GM18517 (cell line): Measurements from ENCODE around the gene HDDC2.

ENCODE experiments used
- ATAC-seq: cut with Tn5 transposase; IDR thresholded peaks from one replicate; pipeline ENCODE4 v1.9.1; 2021; ENCODE audit warnings: mild to moderate bottlenecking, moderate library complexity; ENCODE audit not compliant: unreplicated experiment

Gene HDDC2, protein sequence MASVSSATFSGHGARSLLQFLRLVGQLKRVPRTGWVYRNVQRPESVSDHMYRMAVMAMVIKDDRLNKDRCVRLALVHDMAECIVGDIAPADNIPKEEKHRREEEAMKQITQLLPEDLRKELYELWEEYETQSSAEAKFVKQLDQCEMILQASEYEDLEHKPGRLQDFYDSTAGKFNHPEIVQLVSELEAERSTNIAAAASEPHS

DNA sequence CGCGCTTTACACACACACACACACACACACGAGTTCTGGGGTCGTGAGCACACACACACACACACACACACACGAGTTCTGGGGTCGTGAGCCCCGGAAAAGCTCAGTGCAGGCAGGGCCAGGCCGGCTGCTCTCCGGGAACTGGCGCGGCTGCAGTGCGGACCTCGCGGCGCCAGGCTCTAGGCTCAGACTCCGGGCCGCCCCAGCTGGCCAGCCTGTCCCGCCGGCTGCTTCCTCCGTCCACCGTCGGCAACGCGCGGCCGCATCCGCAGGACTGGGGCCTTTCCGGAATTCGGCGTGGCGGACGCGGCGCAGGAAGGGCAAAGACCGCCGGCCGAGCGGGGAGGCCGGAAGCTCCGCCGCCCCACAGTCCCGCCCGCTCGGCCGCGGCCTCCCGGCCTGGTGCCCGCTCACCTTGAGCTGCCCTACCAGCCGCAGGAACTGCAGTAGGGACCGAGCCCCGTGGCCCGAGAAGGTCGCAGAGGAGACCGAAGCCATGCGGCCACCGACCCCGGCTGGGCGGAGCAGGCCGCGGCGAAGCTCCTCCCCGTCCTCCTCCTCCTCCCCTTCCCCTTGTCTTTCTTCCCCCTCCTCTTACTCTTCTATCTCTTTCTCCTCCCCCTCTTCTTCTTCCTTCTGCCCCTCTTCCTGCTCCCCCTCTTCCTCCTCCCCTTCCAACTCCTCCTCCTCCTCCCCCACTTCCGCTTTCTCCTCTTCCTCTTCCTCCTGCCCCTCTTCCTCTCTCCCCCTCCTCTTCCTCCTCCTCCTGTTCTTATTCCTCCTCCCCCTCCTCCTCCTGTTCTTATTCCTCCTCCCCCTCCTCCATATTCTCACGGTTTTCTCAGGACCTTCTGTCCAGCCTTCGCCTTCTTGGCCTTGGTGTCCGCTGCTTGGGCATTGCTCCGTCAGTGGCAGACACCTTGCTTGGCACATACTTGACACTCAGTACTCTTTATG lies at the start of gene HDDC2:
Gene HDDC2 (minus strand): TSS at position 533 of the 957 bp plus-strand sequence. CDS start 35 bp downstream, at position 498.
- ATAC-seq = peak; percentile 79

DNA sequence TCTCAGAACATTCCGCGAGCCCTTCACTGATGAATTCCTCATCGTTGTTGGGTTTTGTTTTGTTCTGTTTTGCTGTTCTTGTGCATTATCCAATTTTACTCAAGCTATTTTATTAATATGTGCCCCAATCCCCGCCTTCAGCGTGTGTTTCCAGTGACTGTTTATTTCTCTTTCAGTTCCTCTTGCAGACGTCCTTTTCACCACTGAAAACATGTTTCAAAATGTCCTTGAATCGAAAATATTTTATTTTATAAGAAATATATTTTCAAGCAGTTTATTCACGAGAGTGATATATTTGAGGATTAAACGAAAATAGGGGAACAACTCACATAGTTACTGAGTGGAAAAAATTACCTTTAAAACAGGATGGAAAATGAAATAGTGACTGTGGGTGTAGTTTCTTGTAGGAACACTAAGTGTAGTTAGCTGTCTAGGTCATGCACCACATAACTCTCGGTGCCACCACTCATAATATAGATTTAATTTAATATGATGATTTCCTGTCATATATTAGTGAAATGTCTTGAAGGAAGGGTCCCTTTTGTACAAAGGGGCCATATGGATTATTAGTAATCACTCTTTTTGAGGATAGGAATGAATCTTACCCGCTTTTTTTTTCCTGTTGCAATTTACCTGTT lies 45.3 kb upstream of the HDDC2 start:
- peak; percentile 90 for ATAC-seq

DNA sequence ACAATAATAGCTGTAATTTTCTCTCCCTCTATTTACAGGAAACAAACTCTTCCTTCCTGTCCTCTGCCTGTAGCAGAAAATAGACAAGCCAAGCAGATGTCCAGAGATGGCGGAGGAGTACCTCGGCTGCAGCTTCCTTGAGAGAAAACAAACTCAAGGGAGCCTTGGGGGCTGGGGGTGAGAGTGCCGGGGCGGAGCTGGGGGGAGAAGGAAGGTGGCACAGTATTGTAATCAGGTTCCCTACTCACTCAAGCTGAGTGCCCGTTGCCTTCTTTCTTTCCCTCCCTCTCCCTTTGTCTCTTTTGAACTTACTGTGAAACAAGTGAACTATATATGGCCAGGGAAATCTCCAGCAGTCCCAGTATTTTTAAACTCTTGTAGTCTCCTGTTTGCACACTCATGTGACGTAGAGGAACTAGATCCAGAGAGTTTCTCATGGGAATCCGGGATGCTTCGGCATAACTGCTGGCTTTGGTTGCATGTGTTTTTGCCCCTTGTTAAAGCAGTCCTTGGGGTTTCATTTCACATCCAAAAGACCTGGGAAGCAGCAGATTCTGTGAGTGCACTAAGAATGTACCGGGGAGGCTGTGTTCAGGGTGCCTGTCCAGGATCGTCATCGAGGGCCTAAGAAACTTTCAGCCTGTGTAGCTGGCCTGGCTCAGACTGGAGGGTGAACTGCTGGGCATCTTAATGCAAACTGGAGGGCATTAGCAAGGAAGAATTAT lies 44.6 kb upstream of the HDDC2 start:
- peak; percentile 72 for ATAC-seq

DNA sequence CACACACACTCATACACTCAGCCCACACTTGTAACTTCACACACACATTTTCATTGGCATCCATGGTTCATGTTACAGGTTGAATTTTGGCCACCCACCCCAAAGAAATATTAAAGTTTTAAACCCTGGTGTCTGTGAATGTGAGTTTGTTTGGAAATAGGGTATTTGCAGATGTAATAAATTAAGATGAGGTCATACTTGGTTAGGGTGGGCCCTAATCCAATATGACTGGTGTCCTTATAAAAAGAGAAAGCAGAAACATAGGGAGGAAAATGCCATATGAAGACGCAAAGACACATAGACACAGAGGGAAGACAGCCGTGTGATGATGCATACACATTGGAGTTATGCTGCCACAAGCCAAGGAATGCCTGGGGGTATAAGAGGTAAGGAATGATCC lies 39.7 kb upstream of the HDDC2 start:
- no peak for ATAC-seq

DNA sequence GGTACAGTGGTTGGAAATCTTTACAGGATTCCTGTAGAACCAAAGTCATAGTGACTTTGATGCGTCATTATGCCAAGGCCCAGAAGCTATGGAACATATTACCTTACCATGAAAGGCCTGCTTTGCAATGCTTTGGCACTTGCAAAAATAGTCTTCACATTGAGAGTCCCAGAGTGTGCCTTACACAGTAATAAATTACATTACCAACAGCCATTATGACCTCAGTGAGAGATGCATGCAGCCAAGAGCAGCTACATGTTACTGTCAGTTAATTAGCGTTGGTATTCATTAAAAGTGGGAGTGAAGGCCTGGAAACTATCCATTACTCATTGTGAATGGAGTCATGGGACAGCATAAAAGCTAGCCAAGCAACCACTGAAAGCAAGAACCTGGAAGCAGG lies 39.2 kb upstream of the HDDC2 start:
- no peak for ATAC-seq

DNA sequence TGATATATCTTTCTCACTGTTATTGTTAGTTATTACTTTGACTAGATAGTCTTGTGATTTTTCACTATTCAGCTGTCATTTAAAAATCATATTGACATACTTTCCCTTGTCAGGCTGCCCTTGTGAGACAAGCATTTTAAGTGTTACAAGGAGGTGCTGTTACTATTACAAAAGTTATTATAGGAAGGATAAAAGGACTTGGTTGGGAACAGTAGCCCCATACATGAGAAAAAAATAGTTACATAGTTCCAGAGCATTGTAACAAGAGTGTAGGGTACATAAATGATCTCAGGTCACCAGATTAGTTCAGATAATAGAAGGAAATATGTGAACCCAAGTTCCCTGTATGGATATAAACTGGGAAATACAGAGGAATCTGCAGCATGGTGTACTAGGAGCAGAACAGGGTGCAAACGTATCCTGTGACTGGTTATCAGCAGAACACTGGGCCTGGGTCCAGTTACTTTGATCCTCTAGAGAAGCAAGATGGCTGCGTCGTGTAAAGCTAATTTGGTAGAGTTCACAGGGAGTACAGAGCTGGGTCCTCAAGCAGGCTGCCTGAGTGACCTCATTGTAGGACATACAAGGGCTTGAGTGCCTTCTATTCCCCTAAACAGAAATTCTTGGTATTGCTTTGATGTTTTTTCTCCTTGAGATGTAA lies 38.5 kb upstream of the HDDC2 start:
- ATAC-seq = no peak

DNA sequence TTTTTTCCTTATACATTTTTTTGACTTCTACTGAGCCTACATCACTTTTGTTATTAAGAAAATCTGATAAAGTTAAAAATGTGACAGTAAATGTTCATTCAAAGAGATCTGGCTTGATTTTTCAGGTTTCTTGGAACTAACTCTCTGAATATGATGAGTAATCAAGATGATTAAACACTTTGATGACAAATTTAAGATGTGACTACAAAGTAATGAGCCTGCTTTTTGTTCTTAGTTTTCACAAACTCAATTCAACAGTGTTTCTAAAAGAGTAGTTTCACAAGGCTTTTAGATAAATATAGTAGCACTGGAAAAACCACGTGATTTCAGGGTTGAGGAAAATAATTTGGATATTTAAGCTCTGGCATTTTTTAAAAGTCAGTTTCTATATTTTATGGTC lies 37.9 kb upstream of the HDDC2 start:
- no peak for ATAC-seq

DNA sequence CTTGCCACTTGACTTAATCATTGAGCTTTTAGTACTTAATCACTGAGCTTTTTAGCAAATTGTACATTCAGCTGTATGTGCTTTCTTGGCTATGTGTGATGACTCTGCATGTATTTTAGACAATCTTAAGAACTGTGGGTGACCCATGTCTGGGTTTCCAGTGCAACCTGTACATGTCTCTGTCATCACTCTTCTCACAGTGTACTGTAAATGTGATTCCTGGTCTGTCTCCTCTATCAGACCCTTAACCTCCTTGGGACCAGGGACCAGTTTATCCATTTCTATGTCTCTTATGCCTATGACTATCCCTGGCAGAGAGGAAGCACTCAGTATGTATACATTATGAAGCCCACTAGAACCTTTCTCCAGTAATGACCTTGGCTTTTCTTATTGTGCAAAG lies 36.6 kb upstream of the HDDC2 start:
- no peak for ATAC-seq

DNA sequence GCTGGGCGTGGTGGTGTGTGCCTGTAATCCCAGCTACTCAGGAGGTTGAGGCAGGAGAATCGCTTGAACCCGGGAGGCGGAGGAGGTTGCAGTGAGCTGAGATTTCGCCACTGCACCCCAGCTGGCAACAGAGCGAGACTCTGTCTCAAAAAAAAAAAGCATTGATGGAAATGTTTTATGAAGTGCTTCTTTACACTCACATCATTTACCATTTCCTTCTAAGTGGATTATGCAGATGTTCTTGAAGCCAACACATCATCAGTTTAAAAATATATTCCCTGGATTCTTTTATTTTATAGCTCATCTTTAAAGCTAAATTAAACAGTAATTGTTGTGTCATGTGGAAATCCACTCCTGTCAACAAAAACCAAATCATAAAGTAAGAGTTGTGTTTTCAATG lies 35.9 kb upstream of the HDDC2 start:
- ATAC-seq = no peak

DNA sequence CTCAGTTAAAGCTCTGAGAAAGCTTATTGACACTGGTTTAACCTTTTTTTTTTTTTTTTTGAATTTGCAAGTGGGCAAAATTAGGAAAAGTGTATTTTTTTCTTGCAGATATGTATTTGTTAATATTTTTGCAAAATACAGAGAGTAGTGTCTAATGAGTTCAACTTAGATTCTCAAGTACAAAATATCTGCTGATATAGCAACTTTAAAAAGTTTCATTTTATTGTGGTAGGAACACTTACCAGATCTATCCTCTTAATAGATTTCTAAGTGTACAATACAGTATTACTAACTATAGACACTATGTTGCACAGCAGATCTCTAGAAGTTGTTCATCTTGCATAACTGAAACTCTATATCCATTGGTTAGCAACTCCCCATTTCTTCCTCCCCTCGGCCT lies 30.9 kb upstream of the HDDC2 start:
- no peak for ATAC-seq

DNA sequence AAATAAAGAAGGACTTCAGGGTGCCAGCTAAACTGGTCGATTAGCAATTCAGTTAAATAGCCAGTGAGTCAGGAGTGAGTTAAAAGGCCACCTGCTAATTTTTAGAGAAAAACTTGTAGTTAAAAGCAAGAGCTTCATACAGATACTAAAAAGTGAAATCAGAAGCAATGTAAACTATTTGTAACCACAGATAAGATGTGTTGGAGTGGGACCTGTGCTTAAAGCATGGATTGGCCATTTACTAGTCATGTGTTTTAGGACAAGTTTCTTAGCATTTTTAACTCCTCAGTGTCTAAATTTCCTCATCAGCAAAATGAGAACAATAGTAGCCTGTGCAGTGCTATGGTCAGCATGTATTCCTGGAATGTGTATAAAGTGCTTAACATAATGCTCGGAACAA lies 23.8 kb upstream of the HDDC2 start:
- no peak for ATAC-seq

DNA sequence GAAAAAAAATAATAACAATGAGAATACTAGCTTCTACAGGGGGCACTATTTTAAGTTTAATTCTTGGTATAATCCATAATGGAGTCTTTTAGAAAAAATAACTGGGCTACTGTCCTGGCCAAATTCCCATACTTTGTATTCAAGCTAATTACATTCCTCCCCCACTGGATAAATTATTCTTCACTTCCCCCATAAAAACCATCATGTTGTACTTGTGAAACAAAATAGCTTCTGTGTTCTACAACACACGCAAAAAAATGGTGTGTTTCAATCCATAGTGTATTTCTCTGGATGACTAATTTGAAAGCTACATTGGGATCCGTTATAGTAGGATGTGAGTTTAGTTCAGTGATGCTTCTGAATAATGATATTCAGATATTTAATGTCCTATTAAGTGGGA lies 21.6 kb upstream of the HDDC2 start:
- no peak for ATAC-seq

DNA sequence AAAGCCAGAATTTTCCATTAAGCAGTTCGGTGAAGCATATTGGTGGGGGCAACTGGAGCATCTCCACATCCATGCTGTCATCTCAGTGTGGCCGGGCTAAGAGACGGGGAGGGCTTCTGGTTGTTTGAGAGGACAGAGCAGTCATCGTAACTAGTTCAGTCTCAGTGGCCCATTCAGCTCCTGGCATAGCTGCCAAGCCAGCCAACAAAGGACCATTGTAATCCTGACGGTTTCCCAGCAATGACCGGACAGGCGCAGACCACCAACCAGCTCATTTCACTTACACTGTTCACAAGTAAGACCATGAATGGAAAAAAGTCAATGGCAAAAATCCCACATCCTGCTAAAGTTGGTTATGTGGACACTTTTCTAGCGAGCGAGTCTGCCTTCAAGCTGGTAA lies 14.9 kb upstream of the HDDC2 start:
- no peak for ATAC-seq

DNA sequence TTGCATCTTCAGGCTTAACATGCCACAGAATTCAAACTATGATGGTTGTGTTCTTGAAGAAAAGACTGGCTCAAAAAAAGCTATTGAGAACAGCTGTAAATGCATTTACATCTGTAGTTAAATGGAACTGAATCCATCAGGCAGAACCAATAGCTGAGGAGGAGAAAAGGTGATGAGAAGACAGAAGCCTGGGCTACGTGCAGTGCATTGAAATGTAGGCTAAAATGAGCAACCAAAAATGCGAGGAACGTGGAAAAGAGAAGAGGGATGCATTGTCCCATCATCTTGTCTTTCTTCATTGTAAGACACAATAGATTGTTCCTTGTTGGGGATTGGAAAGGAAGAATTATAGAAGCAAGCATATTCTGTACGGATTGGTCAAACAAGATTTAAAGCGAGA lies 13.8 kb upstream of the HDDC2 start:
- no peak for ATAC-seq

DNA sequence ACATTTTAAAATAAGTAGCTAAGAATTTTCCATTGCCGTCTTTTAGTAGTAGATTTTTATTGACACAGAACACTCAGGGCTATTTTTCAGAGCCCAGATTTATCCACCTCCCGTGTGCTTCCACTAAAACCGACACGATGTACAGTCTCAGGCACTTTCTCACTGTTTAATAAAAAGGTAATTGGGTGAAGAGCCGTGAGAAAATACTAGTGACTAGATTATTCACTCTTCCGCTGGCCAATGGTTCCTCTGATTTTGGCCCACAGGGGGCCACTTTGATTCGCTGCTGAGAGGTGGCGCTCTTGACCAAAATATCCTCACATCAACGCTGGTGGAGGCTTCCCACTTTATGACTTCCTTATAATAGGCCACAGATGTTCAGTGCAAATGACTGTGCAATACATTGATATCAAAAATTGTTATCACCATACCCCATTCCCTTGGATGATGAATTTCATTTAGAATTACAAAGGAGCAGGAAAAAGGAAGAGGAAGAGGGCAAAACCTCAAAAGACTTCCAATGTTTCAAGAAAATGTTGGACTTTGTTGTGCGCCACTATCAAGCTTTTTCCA lies 12.3 kb upstream of the HDDC2 start:
- peak; percentile 81 for ATAC-seq

DNA sequence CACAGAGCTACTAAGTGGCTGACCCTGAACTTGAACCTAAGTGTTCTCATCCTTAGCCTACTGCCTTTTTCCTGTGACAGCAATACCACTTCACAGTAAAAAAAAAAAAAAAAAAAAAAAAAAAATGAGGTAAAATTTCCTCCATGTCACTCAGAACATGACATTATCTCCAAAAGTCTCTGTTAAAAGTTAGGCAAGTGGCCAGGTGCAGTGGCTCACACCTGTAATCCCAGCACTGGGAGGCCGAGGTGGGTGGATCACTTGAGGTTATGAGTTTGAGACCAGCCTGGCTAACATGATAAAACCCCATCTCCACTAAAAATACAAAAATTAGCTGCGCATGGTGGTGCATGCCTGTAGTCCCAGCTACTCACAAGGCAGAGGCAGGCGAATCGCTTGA lies 11.2 kb upstream of the HDDC2 start:
- no peak for ATAC-seq

DNA sequence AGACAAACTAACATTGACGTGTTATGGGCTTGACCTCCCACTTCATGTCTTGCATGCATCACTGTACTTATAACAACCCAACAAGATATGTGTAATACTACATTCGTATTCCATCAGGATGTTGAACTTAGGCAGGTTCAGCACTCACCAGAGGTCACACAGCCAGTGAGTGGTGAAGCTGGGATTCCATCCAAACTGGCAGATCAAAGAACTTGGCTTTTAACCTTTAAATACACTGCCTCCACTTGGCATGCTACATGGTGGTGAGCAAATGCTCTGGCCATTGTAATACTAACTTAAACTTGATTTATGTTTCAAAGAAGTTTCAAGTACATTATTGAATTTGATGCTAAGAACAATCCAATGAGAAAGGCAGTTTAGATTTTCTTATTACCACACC lies 10.7 kb upstream of the HDDC2 start:
- ATAC-seq = no peak

DNA sequence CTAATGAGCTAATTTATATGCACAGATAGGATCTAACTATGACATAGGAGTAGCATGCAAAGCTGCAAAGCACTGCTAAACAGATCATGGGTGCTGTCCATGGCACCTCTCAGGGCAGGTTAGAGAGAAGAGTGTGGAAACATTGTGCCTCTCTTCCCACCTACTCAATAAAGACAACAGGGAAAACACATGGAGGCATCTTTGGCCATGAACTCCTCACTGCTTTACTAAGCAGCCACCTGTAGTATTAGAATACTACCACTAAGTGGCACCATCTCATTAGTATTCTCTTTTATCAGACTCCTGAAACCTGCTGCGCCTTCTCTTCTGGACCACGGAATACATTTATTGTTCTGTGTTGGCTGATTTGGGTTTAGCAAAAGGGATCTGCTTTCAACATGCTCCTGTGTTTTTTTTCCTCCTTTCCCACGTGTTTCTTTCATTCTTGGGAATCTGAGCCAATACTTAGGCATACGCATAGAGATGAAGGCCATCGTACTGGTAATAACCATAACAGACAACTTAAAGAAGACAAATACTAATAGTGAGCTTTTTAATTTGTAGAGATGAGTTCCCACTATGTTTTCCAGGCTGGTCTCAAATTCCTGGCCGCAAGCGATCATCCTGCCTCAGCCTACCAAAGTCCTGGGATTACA lies 9.4 kb upstream of the HDDC2 start:
- ATAC-seq = peak; percentile 89

DNA sequence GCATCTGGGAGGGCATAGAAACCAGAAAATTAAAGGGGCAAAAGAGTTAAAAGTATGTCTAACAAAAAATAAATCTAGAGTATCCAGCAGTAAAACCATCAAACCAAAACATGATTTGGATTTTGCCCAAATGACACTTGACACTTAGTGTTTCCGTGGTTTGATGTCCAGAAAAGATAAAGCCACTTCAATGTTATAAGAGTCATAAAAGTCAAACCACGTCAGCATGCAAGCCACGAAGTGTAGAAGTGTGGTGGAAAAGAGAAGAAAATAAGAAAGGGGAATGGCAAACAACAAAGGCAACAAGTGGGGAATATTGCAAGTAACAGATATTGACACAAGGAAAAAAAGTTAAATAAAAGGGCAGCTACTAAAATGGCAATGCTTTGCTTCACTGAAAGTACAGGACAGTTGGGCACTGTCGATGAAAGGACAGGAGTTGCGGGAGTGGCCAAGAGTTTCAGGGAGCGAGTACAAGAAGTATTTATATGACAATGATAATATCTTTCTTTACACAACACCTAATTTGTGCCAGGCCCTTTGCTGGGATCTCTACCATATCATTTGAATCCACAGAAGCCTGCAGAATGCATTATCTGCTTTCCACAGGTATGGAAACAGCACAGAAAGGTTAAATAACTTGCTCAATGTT lies 6.3 kb upstream of the HDDC2 start:
- ATAC-seq = no peak
